Measurements from ENCODE around the gene RNF213.

GRCh38 chr17:80292521-80292971 lies 31.9 kb downstream of the RNF213 start:
- TF ChIP-seq CTCF (IDR thresholded peaks at IDR 0.05; ENCODE audit: insufficient read depth, low read length, poor library complexity, severe bottlenecking) (no peak), EZH2phosphoT487 (conservative IDR thresholded peaks at IDR 0.05; ENCODE audit: low read length) (no peak)

Data from SU-DHL-6 (cell line).